Omental fat pad (tissue), 4 donors: ENCODE results near the gene OR5B21. TPM values are rescaled to one million over a fixed set of nuclear protein-coding genes. Genes with fewer than 3 reads are reported as not detected.

Experiments used
- ATAC-seq: fragments of 150-250 bp; one replicate; pipeline ENCODE4 v1.9.1; 2016; ENCODE audit warnings: mild to moderate bottlenecking, moderate library complexity; ENCODE audit not compliant: low FRiP score
- DNase-seq: peaks from one replicate; pipeline ENCODE4 v3.0.0-alpha.2; 2019; ENCODE audit warnings: low spot score
- CTCF ChIP-seq, 3 donors: fragments of 450-650 bp; IDR thresholded peaks; one replicate each; pipeline ENCODE4 v1.5.1; 2016 to 2017; ENCODE audit warnings: antibody characterized with exemption in 3 of 3, mild to moderate bottlenecking in 3 of 3, moderate library complexity in 2 of 3
- total RNA-seq, 4 donors: library from RNA; depleted of rRNA; stranded (reverse); fragments of >200 nt; gene quantifications; one replicate each; pipeline ENCODE4 v1.1.0, GENCODE V29; 2016

The OR5B21 gene
- total RNA-seq, 4 donors from 2014 or later = not detected

- ATAC-seq (no peak), DNase-seq (no peak)
- no peak for TF ChIP-seq CTCF (IDR thresholded peaks at IDR 0.05)
These were observed 36.0 kb downstream of the OR5B21 start for GRCh38 chr11:58471892-58472291.

GRCh38 chr11:58466293-58466692 lies 41.6 kb downstream of the OR5B21 start:
- no peak for DNase-seq
- ATAC-seq = no peak
- no peak for TF ChIP-seq CTCF (IDR thresholded peaks at IDR 0.05)

- TF ChIP-seq CTCF (IDR thresholded peaks at IDR 0.05) = no peak
- DNase-seq = no peak
- ATAC-seq = no peak
These were observed 42.2 kb downstream of the OR5B21 start for GRCh38 chr11:58465690-58466089.

Other genes with a start within 250 kb of the OR5B21 start
- not detected for gene OR10W1, start 239.8 kb downstream of the OR5B21 start, total RNA-seq
- not detected for gene OR5B17, start 149.0 kb downstream of the OR5B21 start, total RNA-seq
- not detected for gene OR5B3, start 101.2 kb downstream of the OR5B21 start, total RNA-seq
- gene OR5B2, start 80.0 kb downstream of the OR5B21 start, total RNA-seq = not detected
- not detected for gene OR5B12, start 65.9 kb downstream of the OR5B21 start, total RNA-seq
- gene LPXN, start 67.8 kb upstream of the OR5B21 start, total RNA-seq = 10 to 100 TPM in 3 of 4 donors, 1 to 10 TPM in 1; 9.8 to 40.7 (median 15.1) TPM
- 10 to 100 TPM; 40.9 to 49.8 (median 46.6) TPM for gene ZFP91, start 71.0 kb upstream of the OR5B21 start, total RNA-seq
- 1 to 10 TPM; 2.1 to 2.5 (median 2.4) TPM for gene CNTF, start 114.6 kb upstream of the OR5B21 start, total RNA-seq
- gene GLYAT, start 223.8 kb upstream of the OR5B21 start, total RNA-seq = 1 to 10 TPM; 1.2 to 4.9 (median 3.8) TPM